Fibroblast of upper back skin (primary cell): ENCODE results near the gene RAB34.

Experiments used
- DNase-seq: peaks from one replicate; pipeline ENCODE4 v3.0.0-alpha.2; 2013

The RAB34 gene

GRCh38 chr17:28675490-28675889 is 42.2 kb downstream of the RAB34 start:
- DNase-seq: no peak

- no peak for DNase-seq
Measured at GRCh38 chr17:28669918-28670317, 47.8 kb downstream of the RAB34 start.

- DNase-seq: no peak
Measured at GRCh38 chr17:28667870-28668269, 49.8 kb downstream of the RAB34 start.

- DNase-seq: no peak
Measured at GRCh38 chr17:28665994-28666393, 51.7 kb downstream of the RAB34 start.
